Activated CD4-positive, CD25-positive, alpha-beta regulatory T cell treated with anti-CD3 and anti-CD28 coated beads, Interleukin-2, amount 50 U/mL, for 16 hours (primary cell): ENCODE measurements around the gene KLF15.

Experiments
- DNase-seq: peaks from one replicate; pipeline ENCODE4 v3.0.0-alpha.2; 2020; ENCODE audit warnings: low read depth, low spot score

The KLF15 gene

GRCh38 chr3:126389112-126389793, 32.0 kb upstream of the KLF15 start:
- no peak for DNase-seq

DNA sequence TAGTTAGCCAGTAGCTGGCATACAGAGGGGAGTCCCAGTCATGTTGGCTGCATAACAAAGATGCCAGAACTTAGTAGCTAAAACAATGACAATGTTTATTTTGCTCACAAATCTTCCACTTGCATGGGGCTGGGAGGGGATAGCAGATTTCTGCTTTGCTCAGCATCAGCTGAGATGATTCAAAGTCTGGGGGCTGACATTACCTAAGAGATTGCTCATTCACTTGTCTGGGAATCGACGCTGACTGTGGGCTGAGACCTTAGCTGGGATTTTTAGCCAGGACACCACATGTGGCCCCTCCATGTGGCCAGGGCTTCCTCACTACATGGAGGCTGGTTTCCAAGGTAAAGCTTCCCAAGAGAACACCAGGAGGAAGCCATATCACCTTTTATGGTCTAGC, 24.8 kb upstream of the KLF15 start:
- no peak for DNase-seq

DNA sequence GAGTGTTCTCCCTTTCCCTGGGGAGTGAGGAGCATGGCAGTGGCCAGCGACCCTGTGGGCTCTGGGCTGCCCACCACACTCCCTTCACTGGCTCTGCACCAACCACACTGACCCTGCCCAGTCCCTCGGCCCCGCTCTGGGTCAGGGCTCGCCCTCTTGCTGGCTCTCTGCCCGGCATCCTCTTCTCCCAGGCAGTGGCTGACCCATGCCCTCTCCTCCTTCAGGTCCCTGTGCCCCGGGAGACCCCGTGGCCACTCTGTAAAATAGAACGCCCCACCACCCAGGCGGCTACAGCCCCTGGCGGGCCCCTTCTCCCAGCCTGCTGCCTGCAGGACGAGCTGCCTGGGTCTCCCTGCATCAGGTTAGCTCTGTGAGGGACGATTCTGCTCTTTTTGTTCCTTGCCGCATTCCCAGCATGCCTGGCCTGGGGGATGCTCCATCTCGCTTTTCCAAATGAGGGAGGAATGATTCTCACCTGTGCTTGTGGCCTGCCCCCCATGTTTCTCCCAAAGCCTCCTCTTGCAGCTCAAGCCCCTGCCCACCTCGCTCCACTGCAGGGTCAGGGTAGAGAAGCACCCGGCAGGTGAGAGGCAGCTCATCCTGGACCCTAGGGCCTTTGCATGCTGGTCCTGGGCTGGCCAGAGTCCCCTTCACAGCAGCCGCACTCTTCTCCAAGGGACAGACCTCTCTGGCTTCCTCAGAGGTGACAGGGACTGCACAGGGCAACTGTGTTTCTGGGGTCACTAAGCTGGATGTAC, 23.0 kb upstream of the KLF15 start:
- DNase-seq, result no peak

- no peak for DNase-seq
These were observed 21.1 kb upstream of the KLF15 start for GRCh38 chr3:126378341-126378751.

DNA sequence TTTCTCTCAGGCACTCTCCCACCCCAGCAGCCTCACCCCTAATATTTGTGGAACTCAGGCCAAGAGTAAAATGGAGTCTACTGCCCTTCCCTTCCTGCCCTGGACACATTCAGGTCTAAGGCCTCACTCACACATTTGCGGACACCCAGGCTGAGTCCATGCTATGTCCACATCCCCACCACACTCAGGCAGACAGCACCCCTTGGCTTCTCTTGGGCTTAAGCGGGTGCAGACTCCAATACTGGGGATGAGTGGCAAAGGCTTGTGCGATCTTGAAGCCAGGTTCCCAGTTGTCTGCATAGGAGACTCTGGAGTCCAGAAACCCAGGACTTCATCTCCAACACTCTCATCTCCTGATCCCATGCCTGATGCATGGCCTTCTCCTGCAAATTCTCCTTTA, 20.0 kb upstream of the KLF15 start:
- no peak for DNase-seq

DNA sequence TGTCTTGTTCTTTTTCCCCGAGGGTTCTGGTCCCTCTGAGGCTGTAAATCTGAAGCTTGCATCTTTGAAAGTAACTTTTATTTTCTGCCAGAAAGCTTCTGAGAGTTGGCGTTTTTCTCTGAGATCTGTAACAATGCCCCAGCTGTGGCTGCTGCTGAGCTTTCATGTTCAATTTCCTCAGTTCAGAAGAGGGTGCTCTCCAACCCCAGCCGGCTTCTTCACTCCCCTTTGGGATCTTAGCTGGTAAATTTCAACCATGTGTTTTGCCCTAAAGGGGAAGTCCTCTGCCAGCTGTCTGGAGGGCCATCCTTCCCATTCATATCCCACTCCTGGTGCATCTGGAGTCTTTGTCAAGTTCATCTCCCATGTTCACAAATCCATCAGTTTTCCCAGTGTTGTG, 19.2 kb upstream of the KLF15 start:
- DNase-seq, result no peak

DNA sequence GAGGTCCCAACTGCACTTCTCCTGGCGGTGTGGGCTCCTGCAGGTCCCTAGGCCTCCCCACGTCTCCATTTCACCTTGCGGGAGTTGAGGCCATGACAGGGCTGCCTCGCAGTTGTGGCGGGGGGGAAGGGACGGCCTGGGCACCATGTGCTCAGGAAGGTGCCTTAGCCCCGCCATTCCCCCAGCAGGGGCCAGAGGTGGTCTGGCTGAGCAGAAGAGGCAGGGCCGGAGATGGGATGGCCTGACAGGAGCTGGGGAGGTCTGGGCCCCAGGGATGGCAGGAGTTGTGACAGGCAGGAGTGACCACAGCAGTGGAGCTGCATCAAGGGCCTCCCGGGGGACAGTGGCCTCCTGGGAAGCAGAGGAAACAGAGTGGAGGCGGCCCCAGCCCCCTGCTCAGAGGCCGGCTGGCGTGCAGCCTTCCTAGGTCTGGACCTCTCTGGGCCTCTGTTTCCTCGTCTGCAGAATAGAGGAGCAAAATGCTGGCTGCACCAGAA, 18.7 kb upstream of the KLF15 start:
- DNase-seq, result no peak

GRCh38 chr3:126373682-126374601, 16.7 kb upstream of the KLF15 start:
- no peak for DNase-seq

DNA sequence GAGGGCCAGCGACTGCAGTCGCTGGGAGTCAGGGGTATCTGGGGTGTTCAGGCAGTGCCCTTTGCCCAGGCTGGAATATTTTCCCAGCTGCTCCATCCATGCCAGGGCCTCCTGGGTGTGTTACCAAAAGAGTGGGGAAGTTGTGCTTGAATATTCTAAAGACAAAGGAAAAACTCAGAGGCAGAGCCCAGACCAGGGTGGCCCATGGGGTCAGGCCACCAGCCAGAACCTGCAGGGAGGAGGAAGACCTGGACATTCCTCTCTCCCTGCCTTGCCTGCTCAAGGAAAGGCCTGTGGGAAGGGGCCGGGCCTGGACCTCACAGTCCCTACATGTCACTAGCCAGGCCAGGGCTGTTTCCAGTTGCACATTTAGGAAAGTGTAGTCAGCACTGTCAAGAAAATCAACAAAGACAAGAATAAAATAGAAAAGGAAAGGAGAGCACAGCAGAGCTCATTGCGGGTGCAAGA, 16.0 kb upstream of the KLF15 start:
- DNase-seq, result no peak

GRCh38 chr3:126372413-126373145, 15.4 kb upstream of the KLF15 start:
- no peak for DNase-seq

GRCh38 chr3:126371096-126371705, 14.0 kb upstream of the KLF15 start:
- no peak for DNase-seq

- no peak for DNase-seq
These were observed 13.4 kb upstream of the KLF15 start for GRCh38 chr3:126370606-126371005.

DNA sequence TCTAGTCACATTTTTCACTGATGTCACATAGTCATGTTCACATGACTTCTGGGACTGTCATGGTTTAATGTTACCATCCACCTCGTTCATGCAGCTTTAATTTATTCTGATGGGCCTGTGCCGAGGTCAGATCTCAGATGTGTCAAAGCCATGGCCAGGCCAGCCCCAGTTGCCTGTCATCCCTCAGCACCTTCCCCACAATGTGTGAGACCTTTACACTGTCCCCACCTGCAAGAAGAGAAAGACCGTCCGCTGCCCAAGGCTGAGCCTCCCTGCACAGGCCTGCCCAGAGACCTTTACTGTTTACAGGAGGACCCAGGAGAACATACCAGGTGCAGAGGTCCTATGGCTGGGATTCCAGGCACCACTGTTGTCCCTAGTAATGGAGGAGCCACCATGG, 12.8 kb upstream of the KLF15 start:
- no peak for DNase-seq

DNA sequence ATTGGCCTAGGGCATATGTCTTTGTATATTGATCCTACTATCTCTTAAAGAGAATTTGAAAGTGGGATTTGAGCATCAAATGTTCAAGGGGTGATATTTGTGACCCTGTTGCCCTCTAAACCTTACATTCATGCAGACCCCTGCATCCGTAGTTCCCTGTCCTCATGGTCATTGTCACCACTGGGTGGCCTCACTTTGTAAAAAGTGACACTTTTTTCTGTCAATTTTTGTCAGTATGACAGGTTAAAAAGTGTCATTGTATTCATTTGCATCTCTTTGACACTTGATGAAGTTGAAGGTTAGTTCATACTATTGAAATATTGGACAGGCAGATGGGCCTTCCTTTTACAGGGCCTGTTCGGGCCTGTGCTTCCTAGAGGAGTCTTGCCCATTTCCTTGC, 12.3 kb upstream of the KLF15 start:
- no peak for DNase-seq

- DNase-seq, result no peak
These were observed 10.2 kb upstream of the KLF15 start for GRCh38 chr3:126367316-126367805.

DNA sequence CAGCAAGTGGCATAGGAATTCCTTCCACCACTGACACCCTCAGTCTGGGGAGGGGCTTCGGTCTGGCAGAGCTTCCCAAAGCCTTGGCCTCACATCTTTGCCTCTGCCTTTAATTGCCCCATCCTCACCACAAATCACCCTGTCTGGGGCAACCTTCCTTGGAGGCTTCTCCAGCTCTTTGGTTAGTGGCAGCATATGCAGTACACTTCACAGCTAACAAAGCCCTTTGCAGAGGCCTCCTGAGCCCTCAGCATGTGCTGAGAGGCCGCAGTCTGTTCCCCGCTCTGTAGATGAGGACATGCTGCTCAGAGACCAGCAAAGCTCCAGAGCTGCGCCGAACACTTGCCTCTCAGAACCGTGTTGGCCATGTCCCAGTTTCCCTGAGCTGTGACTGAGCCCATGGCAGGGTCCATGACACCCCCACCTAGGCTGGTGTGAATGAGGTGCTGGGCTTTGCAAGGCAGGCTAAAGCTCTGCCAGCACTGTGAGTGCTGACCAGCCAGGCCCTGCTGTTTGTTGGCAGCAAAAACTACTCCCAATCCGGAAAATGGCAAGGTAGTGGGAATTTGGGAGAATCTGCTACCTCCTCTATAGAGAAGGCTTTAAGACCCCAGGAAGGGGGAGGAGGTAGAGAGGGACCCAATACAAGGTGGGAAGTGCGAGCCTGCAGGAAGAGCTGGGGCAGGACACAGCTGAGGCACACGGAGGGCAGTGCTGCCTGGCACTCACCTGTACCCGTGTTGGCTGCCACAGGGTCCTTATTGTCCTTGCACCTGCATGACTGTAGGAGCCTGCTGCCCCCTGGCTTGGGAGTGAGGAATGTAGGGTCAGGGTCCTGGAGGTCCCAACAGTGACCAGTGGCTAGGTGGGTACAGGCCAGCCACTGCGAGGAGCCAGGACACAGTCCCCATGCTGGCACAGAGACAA, 8.4 kb upstream of the KLF15 start:
- no peak for DNase-seq

DNA sequence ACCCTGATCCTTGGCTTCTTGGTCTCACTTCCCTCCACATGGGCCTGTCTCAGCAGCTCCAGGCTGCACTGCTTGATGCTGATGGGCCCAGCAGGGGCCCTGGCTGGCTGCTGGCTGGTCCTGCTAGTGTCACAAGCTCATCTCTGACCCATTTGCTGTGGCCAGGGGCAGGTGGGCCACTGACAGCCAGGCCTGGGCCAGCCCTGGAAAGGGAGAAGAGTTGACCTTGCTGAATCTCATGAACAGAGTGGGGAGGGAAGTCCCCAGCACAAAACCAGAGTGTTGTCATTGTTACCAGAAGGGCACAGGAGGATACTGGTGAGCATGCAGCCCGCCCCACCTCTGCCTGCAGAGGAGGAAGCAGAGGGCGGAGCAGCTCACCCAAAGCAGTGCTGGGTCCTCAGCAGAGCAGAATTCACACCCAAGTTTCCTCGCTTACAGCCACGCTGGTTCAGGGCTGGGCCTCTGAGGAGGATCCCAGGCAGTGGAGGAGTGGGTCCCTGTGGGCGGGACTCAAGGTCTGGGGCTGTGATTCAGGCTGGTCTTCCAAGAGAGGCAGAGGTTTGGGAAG, 7.6 kb upstream of the KLF15 start:
- no peak for DNase-seq

GRCh38 chr3:126364130-126364695, 7.0 kb upstream of the KLF15 start:
- no peak for DNase-seq

- DNase-seq, result no peak
These were observed 4.0 kb upstream of the KLF15 start for GRCh38 chr3:126361211-126361610.
